Upper lobe of right lung (tissue), 1 donor: Measurements from ENCODE around the gene TROAP. TPM values are rescaled to one million over a fixed set of nuclear protein-coding genes. Genes with fewer than 3 reads are reported as not detected.
"Not testable (repeated sequence)": the region's sequence is repeated elsewhere in the genome, so short reads cannot be mapped to it uniquely, and the experiment has no call there.

Experiments
- ATAC-seq: fragments of 200-7000 bp; cut with Tn5 transposase; one replicate; pipeline ENCODE4 v1.9.1; 2020; ENCODE audit warnings: mild to moderate bottlenecking, moderate library complexity
- DNase-seq: peaks from one replicate; pipeline ENCODE4 v3.0.0-alpha.2; 2020
- H3K27ac ChIP-seq: fragments of 200-600 bp; one replicate; pipeline ENCODE4 v1.8.0; 2022
- H3K27me3 ChIP-seq: fragments of 200-600 bp; one replicate; pipeline ENCODE4 v1.8.0; 2022; ENCODE audit warnings: mild to moderate bottlenecking
- H3K36me3 ChIP-seq: fragments of 200-600 bp; one replicate; pipeline ENCODE4 v1.8.0; 2022
- H3K4me1 ChIP-seq: fragments of 200-600 bp; one replicate; pipeline ENCODE4 v1.8.0; 2022
- H3K4me3 ChIP-seq: fragments of 200-600 bp; one replicate; pipeline ENCODE4 v1.8.0; 2022; ENCODE audit warnings: mild to moderate bottlenecking
- H3K9me3 ChIP-seq: fragments of 200-600 bp; one replicate; pipeline ENCODE4 v1.8.0; 2022
- intact Hi-C: fragments of 100-400 bp; cut with DNase I; formaldehyde crosslinking; loops from one replicate; pipeline ENCODE4 v1.11.0; 2022
- total RNA-seq: library from RNA; stranded (reverse); fragmentation: NEBNext Ultra II Directional; extraction: Animal tissue kit (Norgen Biotek cat#: 25700); gene quantifications from one replicate; pipeline ENCODE4 v1.2.1, GENCODE V29; 2021
- TF ChIP-seq, protein P1 (sequence below): fragments of 200-600 bp; IDR thresholded peaks from one replicate; pipeline ENCODE4 v1.8.0; 2022; ENCODE audit warnings: antibody characterized with exemption
- donor health status: DM: no; HTN: yes; CAD: no; lungs with severe emphysema.

The TROAP gene
- total RNA-seq, 1 donor from 2014 or later: 0.96 TPM

DNA sequence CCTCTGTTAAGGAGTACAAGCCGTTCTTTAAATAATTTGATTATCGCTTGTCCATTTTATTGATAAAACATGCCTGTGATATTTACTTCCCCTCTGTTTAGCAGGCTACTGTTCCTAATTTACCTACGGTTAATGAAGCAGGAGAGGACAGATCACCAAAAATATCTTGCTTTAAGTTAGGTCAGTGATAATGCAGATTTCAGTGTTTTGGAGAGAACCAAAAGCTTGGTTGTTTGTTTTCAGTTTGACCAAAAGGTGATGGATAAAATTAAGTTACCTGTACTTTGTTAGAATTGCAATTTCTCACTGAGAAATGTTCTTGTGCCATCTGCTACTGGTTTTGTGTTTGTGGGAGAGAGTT is 45.2 kb downstream of the TROAP start:
- intact Hi-C loops: no loop called here
- DNase-seq (no peak), ATAC-seq (no peak)
- Histone ChIP-seq H3K36me3 (no peaks in the 10 kb centered on the region), H3K4me3 (peak overlapping the region; percentile 86), H3K27ac (peak overlapping the region; percentile 91), H3K4me1 (peaks cover 24% of the 10 kb centered on the region), H3K27me3 (no peaks in the 10 kb centered on the region), H3K9me3 (no peaks in the 10 kb centered on the region)
- TF ChIP-seq, protein P1, sequence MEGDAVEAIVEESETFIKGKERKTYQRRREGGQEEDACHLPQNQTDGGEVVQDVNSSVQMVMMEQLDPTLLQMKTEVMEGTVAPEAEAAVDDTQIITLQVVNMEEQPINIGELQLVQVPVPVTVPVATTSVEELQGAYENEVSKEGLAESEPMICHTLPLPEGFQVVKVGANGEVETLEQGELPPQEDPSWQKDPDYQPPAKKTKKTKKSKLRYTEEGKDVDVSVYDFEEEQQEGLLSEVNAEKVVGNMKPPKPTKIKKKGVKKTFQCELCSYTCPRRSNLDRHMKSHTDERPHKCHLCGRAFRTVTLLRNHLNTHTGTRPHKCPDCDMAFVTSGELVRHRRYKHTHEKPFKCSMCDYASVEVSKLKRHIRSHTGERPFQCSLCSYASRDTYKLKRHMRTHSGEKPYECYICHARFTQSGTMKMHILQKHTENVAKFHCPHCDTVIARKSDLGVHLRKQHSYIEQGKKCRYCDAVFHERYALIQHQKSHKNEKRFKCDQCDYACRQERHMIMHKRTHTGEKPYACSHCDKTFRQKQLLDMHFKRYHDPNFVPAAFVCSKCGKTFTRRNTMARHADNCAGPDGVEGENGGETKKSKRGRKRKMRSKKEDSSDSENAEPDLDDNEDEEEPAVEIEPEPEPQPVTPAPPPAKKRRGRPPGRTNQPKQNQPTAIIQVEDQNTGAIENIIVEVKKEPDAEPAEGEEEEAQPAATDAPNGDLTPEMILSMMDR: no peak

DNA sequence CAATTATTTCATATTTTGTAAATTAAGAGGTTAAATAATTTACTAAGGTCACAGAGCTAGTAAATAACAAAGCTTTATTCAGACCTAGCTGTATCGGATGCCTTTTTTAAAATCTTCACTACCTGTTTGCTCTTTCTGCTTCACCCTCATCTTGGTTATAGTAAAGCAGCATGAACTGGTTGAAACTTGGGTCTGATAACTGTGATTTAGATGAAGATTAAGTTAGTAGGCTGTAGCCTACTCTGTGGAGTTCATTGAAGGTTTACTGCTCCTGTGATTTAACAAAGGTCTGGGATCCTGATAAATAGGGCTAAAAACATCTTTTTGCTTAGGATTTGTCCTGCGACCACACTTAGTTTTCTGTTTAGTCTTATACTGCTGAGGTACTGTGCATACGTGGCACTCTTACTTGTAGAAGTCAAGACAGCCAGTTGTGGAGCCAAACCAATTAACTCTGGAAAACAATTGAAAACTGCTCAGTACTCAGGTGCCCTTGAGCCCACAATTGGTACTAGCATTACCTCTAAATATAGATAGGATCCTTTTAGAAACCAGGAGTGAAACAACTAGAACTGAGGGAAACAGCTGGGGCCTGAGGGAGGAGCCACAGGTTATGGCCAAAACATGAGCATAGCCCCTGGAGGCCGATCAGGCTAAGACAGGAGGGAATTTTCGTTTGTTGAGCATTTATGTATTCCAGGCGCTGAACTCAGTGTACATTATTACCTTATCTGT is 46.5 kb downstream of the TROAP start:
- TF ChIP-seq, protein P1: peak; percentile 43
- Histone ChIP-seq H3K4me3 (no peak overlapping the region), H3K27me3 (no peaks in the 10 kb centered on the region), H3K27ac (no peak overlapping the region), H3K4me1 (peaks cover 24% of the 10 kb centered on the region), H3K9me3 (no peaks in the 10 kb centered on the region), H3K36me3 (no peaks in the 10 kb centered on the region)
- intact Hi-C loops: no loop called here
- ATAC-seq: no peak
- no peak for DNase-seq

DNA sequence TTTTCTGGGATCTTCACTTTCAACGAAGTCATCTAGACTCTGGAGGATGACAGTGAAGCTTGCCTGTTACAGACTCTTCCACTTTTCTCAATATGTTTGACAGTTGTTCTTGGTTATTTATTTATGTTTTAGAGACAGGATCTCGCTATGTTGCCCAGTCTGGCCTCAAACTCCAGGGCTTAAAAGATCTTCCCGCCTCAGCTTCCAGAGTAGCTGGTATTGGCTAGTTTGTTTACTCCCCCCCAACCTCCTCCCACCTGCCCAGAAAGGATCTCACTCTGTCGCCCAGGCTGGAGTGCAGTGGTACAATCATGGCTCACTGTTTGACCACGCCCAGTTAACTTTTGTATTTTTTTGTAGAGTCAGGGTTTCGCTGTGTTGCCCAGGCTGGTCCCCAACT is 47.5 kb downstream of the TROAP start:
- no peaks in the 10 kb centered on the region for H3K27me3 ChIP-seq
- no peaks in the 10 kb centered on the region for H3K36me3 ChIP-seq
- TF ChIP-seq, protein P1: no peak
- no peak overlapping the region for H3K4me3 ChIP-seq
- no peak for DNase-seq
- no peak overlapping the region for H3K27ac ChIP-seq
- ATAC-seq: no peak
- peaks cover 24% of the 10 kb centered on the region for H3K4me1 ChIP-seq
- intact Hi-C loops: no loop called here
- no peaks in the 10 kb centered on the region for H3K9me3 ChIP-seq

- TF ChIP-seq, protein P1: no peak
- H3K27me3 ChIP-seq: no peaks in the 10 kb centered on the region
Measured at GRCh38 chr12:49375406-49375805, 52.4 kb downstream of the TROAP start.

DNA sequence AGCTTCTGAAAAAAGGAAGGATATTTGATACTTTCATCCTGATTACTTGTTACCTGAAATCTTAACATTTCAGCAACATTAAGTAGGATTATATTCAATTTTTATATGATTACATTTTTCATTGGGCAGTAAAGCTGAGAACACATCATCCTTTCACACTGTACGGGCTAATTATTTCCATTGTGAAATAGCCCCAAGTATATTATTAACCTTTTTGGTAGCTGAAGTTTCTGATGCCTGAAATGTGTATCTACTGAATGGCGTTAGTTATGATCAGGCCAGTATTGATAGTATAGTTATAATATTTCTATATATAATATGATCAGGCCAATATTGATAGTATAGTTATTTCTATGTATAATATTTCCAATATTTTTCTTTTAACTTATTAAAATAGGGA is 54.3 kb downstream of the TROAP start:
- Histone ChIP-seq H3K9me3 (no peaks in the 10 kb centered on the region), H3K4me1 (no peaks in the 10 kb centered on the region), H3K36me3 (no peaks in the 10 kb centered on the region), H3K27me3 (no peaks in the 10 kb centered on the region), H3K4me3 (no peak overlapping the region), H3K27ac (no peak overlapping the region)
- intact Hi-C loops: no loop called here
- TF ChIP-seq, protein P1: no peak
- no peak for ATAC-seq
- DNase-seq: no peak

More at GRCh38 chr12:49375406-49375805, 52.4 kb downstream of the TROAP start:
- no peak overlapping the region for H3K4me3 ChIP-seq
- intact Hi-C loops: no loop called here
- no peak for ATAC-seq
- no peak for DNase-seq
- H3K36me3 ChIP-seq: no peaks in the 10 kb centered on the region
- no peaks in the 10 kb centered on the region for H3K4me1 ChIP-seq
- no peaks in the 10 kb centered on the region for H3K9me3 ChIP-seq
- H3K27ac ChIP-seq: no peak overlapping the region

DNA sequence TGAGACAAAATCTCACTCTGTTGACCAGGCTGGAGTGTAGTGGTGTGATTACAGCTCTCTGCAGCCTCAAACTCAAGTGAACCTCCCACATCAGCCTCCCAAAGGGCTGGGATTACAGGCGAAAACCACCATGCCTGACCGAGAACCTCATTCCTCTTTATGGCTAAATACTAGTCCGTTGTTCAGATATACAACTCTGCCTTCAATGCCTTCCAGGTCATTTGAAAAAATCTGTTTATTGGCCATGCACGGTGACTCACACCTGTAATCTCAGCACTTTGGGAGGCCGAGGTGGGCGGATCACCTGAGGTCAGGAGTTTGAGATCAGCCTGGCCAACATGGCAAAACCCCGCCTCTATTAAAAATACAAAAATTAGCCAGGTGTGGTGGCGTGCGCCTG is 57.1 kb downstream of the TROAP start:
- H3K27ac ChIP-seq, H3K4me3 ChIP-seq, H3K4me1 ChIP-seq, H3K36me3 ChIP-seq, H3K9me3 ChIP-seq, ATAC-seq, DNase-seq, H3K27me3 ChIP-seq, intact Hi-C loops: not testable (repeated sequence)

Other genes with a start within 250 kb of the TROAP start
- gene DHH, start 228.5 kb upstream of the TROAP start, total RNA-seq: 2.1 TPM
- gene LMBR1L, start 212.4 kb upstream of the TROAP start, total RNA-seq: 54.3 TPM
- 440 TPM for gene TUBA1B, start 191.9 kb upstream of the TROAP start, total RNA-seq
- gene TUBA1A, start 134.2 kb upstream of the TROAP start, total RNA-seq: 90.8 TPM
- gene TUBA1C, start 58.2 kb upstream of the TROAP start, total RNA-seq: 113 TPM
- gene PRPH, start 28.1 kb upstream of the TROAP start, total RNA-seq: not detected
- gene C1QL4, start 13.9 kb downstream of the TROAP start, total RNA-seq: not detected
- 0.67 TPM for gene DNAJC22, start 23.6 kb downstream of the TROAP start, total RNA-seq
- gene SPATS2, start 44.2 kb downstream of the TROAP start, total RNA-seq: 12.6 TPM
- 0.90 TPM for gene KCNH3, start 215.8 kb downstream of the TROAP start, total RNA-seq
- gene MCRS1, start 244.9 kb downstream of the TROAP start, total RNA-seq: 54.0 TPM